NCI-H2081 (cell line): Measurements from ENCODE around the gene STT3B.
A peak's percentile ranks its signal among the peaks of the same experiment; 100 is the strongest.

Experiments
- DNase-seq, 2 experiments: peaks; one replicate each; lab custom pipeline; 2025; lab: John Stamatoyannopoulos, UW

STT3B gene

GRCh38 chr3:31552103-31552502 is 19.4 kb downstream of the STT3B start:
- DNase-seq: no peak

- no peak for DNase-seq
These were observed 20.5 kb downstream of the STT3B start for GRCh38 chr3:31553258-31553657.

- no peak for DNase-seq
These were observed 22.5 kb downstream of the STT3B start for GRCh38 chr3:31555204-31555603.

GRCh38 chr3:31559872-31560534 is 27.3 kb downstream of the STT3B start:
- DNase-seq: no peak

GRCh38 chr3:31561891-31562290 is 29.2 kb downstream of the STT3B start:
- no peak for DNase-seq

- no peak for DNase-seq
These were observed 29.8 kb downstream of the STT3B start for GRCh38 chr3:31562525-31562924.

- no peak for DNase-seq
These were observed 32.6 kb downstream of the STT3B start for GRCh38 chr3:31565288-31565687.

GRCh38 chr3:31567036-31567435 is 34.3 kb downstream of the STT3B start:
- peak in 1 of 2 experiments; percentile 1 for DNase-seq

- no peak for DNase-seq
These were observed 35.9 kb downstream of the STT3B start for GRCh38 chr3:31568649-31569048.

- DNase-seq: no peak
These were observed 38.6 kb downstream of the STT3B start for GRCh38 chr3:31571325-31571724.

GRCh38 chr3:31572236-31573004 is 39.7 kb downstream of the STT3B start:
- no peak for DNase-seq

- no peak for DNase-seq
These were observed 40.5 kb downstream of the STT3B start for GRCh38 chr3:31573036-31573779.

GRCh38 chr3:31575448-31575847 is 42.7 kb downstream of the STT3B start:
- DNase-seq: no peak

- no peak for DNase-seq
These were observed 43.8 kb downstream of the STT3B start for GRCh38 chr3:31576521-31576920.

- no peak for DNase-seq
These were observed 44.5 kb downstream of the STT3B start for GRCh38 chr3:31577232-31577631.

GRCh38 chr3:31579828-31580227 is 47.1 kb downstream of the STT3B start:
- no peak for DNase-seq

- no peak for DNase-seq
These were observed 47.9 kb downstream of the STT3B start for GRCh38 chr3:31580645-31581044.

GRCh38 chr3:31581660-31582059 is 48.9 kb downstream of the STT3B start:
- no peak for DNase-seq

- DNase-seq: no peak
These were observed 56.5 kb downstream of the STT3B start for GRCh38 chr3:31589228-31589627.

GRCh38 chr3:31590650-31591049 is 57.9 kb downstream of the STT3B start:
- DNase-seq: no peak

GRCh38 chr3:31592764-31593163 is 60.0 kb downstream of the STT3B start:
- DNase-seq: no peak

- DNase-seq: no peak
These were observed 63.5 kb downstream of the STT3B start for GRCh38 chr3:31596176-31596575.

- DNase-seq: no peak
These were observed 67.7 kb downstream of the STT3B start for GRCh38 chr3:31600431-31600830.
